Measurements from ENCODE around the gene GRIN2A.

GRIN2A gene

GRCh38 chr16:9955677-9956076, 226.6 kb downstream of the GRIN2A start:
- no peak for DNase-seq

GRCh38 chr16:9953908-9954570, 228.2 kb downstream of the GRIN2A start:
- no peak for DNase-seq

GRCh38 chr16:9950658-9951057, 231.6 kb downstream of the GRIN2A start:
- no peak for DNase-seq

GRCh38 chr16:9949396-9949795, 232.8 kb downstream of the GRIN2A start:
- no peak for DNase-seq

- DNase-seq, result no peak
Measured at GRCh38 chr16:9948933-9949332, 233.3 kb downstream of the GRIN2A start.

GRCh38 chr16:9946022-9946720, 236.1 kb downstream of the GRIN2A start:
- no peak for DNase-seq

GRCh38 chr16:9943121-9943520, 239.1 kb downstream of the GRIN2A start:
- DNase-seq, result no peak

GRCh38 chr16:9941245-9941644, 241.0 kb downstream of the GRIN2A start:
- no peak for DNase-seq

GRCh38 chr16:9934723-9935508, 247.3 kb downstream of the GRIN2A start:
- no peak for DNase-seq

GRCh38 chr16:9932919-9933653, 249.1 kb downstream of the GRIN2A start:
- DNase-seq, result no peak

GRCh38 chr16:9932000-9932399, 250.2 kb downstream of the GRIN2A start:
- DNase-seq, result no peak

- no peak for DNase-seq
Measured at GRCh38 chr16:9929836-9930235, 252.4 kb downstream of the GRIN2A start.

- no peak for DNase-seq
Measured at GRCh38 chr16:9929313-9929712, 252.9 kb downstream of the GRIN2A start.

GRCh38 chr16:9922441-9922840, 259.8 kb downstream of the GRIN2A start:
- DNase-seq, result no peak

- no peak for DNase-seq
Measured at GRCh38 chr16:9921997-9922396, 260.2 kb downstream of the GRIN2A start.

- no peak for DNase-seq
Measured at GRCh38 chr16:9919460-9919859, 262.8 kb downstream of the GRIN2A start.

- no peak for DNase-seq
Measured at GRCh38 chr16:9917691-9918090, 264.5 kb downstream of the GRIN2A start.

GRCh38 chr16:9913604-9914326, 268.5 kb downstream of the GRIN2A start:
- no peak for DNase-seq

- DNase-seq, result no peak
Measured at GRCh38 chr16:9911989-9912388, 270.2 kb downstream of the GRIN2A start.

GRCh38 chr16:9911231-9911630, 271.0 kb downstream of the GRIN2A start:
- no peak for DNase-seq

GRCh38 chr16:9909072-9909825, 273.0 kb downstream of the GRIN2A start:
- no peak for DNase-seq

GRCh38 chr16:9908613-9909012, 273.6 kb downstream of the GRIN2A start:
- DNase-seq, result no peak

All from NCI-H2171 treated with DMSO at 0.1 percent for 48 hours (cell line).